RWPE2 (cell line): ENCODE results near the gene FRMD5.

Experiments used
- ATAC-seq: fragments of 200-7000 bp; cut with Tn5 transposase; 3 replicates; pipeline ENCODE4 v1.9.1; 2021; ENCODE audit warnings: low read depth
- DNase-seq: peaks from one replicate; pipeline ENCODE4 v3.0.0-alpha.2; 2020; ENCODE audit warnings: low spot score
- H3K27ac ChIP-seq: fragments of 450-650 bp; 2 replicates; pipeline ENCODE4 v1.5.1; 2017; ENCODE audit warnings: mild to moderate bottlenecking; ENCODE audit not compliant: poor library complexity, severe bottlenecking
- H3K27me3 ChIP-seq: fragments of 250-450 bp; sonication (Bioruptor Pico); 2 replicates; pipeline ENCODE4 v1.5.1; 2021; ENCODE audit warnings: mild to moderate bottlenecking, moderate library complexity; ENCODE audit not compliant: insufficient read depth, poor library complexity, severe bottlenecking
- H3K36me3 ChIP-seq: fragments of 250-450 bp; sonication (Bioruptor Pico); 2 replicates; pipeline ENCODE4 v1.5.1; 2020; ENCODE audit warnings: low read depth, mild to moderate bottlenecking, moderate library complexity
- H3K4me1 ChIP-seq: fragments of 250-450 bp; sonication (Bioruptor Pico); 2 replicates; pipeline ENCODE4 v1.5.1; 2021; ENCODE audit warnings: mild to moderate bottlenecking, moderate library complexity; ENCODE audit not compliant: insufficient read depth, poor library complexity, severe bottlenecking
- H3K4me3 ChIP-seq: fragments of 250-450 bp; sonication (Bioruptor Pico); 2 replicates; pipeline ENCODE4 v1.5.1; 2021; ENCODE audit warnings: mild to moderate bottlenecking, moderate library complexity; ENCODE audit not compliant: severe bottlenecking
- H3K9me3 ChIP-seq: fragments of 250-450 bp; sonication (Bioruptor Pico); 2 replicates; pipeline ENCODE4 v1.5.1; 2021; ENCODE audit warnings: mild to moderate bottlenecking, moderate library complexity; ENCODE audit not compliant: severe bottlenecking
- CTCF ChIP-seq: fragments of 450-650 bp; IDR thresholded peaks from one replicate; pipeline ENCODE4 v1.5.1; 2017; ENCODE audit warnings: mild to moderate bottlenecking, moderate library complexity; ENCODE audit not compliant: poor library complexity, severe bottlenecking

FRMD5 gene

GRCh38 chr15:43939070-43939469 is 256.0 kb downstream of the FRMD5 start:
- Histone ChIP-seq H3K4me1 (no peaks in the 10 kb centered on the region), H3K4me3 (no peak overlapping the region), H3K27ac (no peak overlapping the region), H3K36me3 (no peaks in the 10 kb centered on the region), H3K27me3 (no peaks in the 10 kb centered on the region), H3K9me3 (no peaks in the 10 kb centered on the region)
- peak; percentile 86 for TF ChIP-seq CTCF
- ATAC-seq (peak; percentile 46; the same call in 2 of the 3 replicates), DNase-seq (no peak)

GRCh38 chr15:43934480-43934879 is 260.6 kb downstream of the FRMD5 start:
- Histone ChIP-seq H3K9me3 (no peaks in the 10 kb centered on the region), H3K27ac (no peak overlapping the region), H3K4me3 (no peak overlapping the region), H3K4me1 (no peaks in the 10 kb centered on the region), H3K36me3 (no peaks in the 10 kb centered on the region), H3K27me3 (no peaks in the 10 kb centered on the region)
- DNase-seq (peak; percentile 29), ATAC-seq (no peak)
- no peak for TF ChIP-seq CTCF

GRCh38 chr15:43932907-43933306 is 262.2 kb downstream of the FRMD5 start:
- no peak for ATAC-seq
- peak; percentile 20 for DNase-seq
- Histone ChIP-seq H3K27ac (no peak overlapping the region), H3K4me3 (no peak overlapping the region), H3K27me3 (no peaks in the 10 kb centered on the region), H3K36me3 (no peaks in the 10 kb centered on the region), H3K4me1 (no peaks in the 10 kb centered on the region), H3K9me3 (no peaks in the 10 kb centered on the region)
- no peak for TF ChIP-seq CTCF

- DNase-seq (peak; percentile 11), ATAC-seq (no peak)
- no peaks in the 10 kb centered on the region for H3K36me3 ChIP-seq
- H3K4me3 ChIP-seq: no peak overlapping the region
- no peak for TF ChIP-seq CTCF
- no peak overlapping the region for H3K27ac ChIP-seq
- no peaks in the 10 kb centered on the region for H3K9me3 ChIP-seq
- H3K4me1 ChIP-seq: no peaks in the 10 kb centered on the region
- H3K27me3 ChIP-seq: no peaks in the 10 kb centered on the region
Measured at GRCh38 chr15:43931790-43932435, 263.2 kb downstream of the FRMD5 start.

- Histone ChIP-seq H3K27ac (no peak overlapping the region), H3K4me1 (no peaks in the 10 kb centered on the region), H3K36me3 (no peaks in the 10 kb centered on the region), H3K9me3 (no peaks in the 10 kb centered on the region), H3K27me3 (no peaks in the 10 kb centered on the region), H3K4me3 (no peak overlapping the region)
- no peak for TF ChIP-seq CTCF
- no peak for DNase-seq
- ATAC-seq: no peak
Measured at GRCh38 chr15:43931119-43931518, 264.0 kb downstream of the FRMD5 start.
